Uterus (tissue), 2 donors: ENCODE data around the gene ARID4B.

Source experiments
- POLR2A ChIP-seq, 2 donors: fragments of 450-650 bp; IDR thresholded peaks; one replicate each; pipeline ENCODE4 v1.6.1; 2016; ENCODE audit warnings: antibody characterized with exemption in 2 of 2, mild to moderate bottlenecking in 1 of 2, moderate library complexity in 1 of 2
- TF ChIP-seq, protein P1 (sequence below), 4 experiments: fragments of 200-600 bp in 2 of 4; fragments of 450-650 bp in 2 of 4; sonication (generic) in 2 of 4; IDR thresholded peaks; one replicate each; pipeline ENCODE4 v1.5.1; 2016 to 2019; ENCODE audit warnings: antibody characterized with exemption in 4 of 4, mild to moderate bottlenecking in 2 of 4, moderate library complexity in 1 of 4

DNA sequence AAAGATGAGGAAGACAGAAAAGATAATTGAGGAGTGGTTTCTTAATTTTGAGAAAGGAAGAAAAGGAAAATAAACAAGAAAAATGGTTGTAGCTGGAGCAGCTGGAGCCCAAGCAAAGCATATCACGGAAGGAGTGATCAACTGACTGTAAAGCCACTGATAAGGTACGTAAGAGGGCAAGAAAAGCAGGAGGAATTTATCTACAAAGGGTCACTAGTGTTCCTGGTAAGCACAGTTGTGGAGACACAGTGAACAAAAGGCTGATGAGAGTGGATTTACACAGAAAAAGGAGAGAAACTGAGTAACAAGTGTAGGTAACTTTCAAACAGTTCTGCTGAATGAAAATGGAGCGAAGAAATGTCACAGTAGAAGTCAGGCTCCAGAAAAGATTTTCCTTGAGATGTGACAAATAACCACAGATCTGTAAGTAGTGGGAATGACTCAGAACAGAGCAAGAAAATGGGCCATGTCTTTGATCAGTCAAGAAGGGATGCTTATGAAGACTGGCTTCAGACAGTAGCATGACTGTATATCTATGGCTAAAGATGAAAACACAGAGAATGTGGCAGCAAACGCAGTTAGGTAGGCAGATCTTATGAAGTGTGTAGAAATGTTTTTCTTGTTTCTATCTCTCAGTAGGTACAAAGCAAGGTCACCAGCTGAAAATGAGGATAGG is 121.3 kb downstream of the ARID4B start:
- TF ChIP-seq, protein P1, sequence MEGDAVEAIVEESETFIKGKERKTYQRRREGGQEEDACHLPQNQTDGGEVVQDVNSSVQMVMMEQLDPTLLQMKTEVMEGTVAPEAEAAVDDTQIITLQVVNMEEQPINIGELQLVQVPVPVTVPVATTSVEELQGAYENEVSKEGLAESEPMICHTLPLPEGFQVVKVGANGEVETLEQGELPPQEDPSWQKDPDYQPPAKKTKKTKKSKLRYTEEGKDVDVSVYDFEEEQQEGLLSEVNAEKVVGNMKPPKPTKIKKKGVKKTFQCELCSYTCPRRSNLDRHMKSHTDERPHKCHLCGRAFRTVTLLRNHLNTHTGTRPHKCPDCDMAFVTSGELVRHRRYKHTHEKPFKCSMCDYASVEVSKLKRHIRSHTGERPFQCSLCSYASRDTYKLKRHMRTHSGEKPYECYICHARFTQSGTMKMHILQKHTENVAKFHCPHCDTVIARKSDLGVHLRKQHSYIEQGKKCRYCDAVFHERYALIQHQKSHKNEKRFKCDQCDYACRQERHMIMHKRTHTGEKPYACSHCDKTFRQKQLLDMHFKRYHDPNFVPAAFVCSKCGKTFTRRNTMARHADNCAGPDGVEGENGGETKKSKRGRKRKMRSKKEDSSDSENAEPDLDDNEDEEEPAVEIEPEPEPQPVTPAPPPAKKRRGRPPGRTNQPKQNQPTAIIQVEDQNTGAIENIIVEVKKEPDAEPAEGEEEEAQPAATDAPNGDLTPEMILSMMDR (IDR thresholded peaks at IDR 0.05) = no peak
- TF ChIP-seq POLR2A (IDR thresholded peaks at IDR 0.05) = no peak
